GM13976 (cell line): ENCODE measurements around the gene ZZZ3.
"Not testable (repeated sequence)": the region's sequence is repeated elsewhere in the genome, so short reads cannot be mapped to it uniquely, and the experiment has no call there.

Experiments used
- DNase-seq: peaks from one replicate; pipeline ENCODE4 v3.0.0; 2012; ENCODE audit warnings: low spot score
- in situ Hi-C: fragments of 300-500 bp; cut with MboI; formaldehyde crosslinking; loops from one replicate; pipeline ENCODE4 v1.12.0; 2022; ENCODE audit warnings: low sequenced_read_pairs, mixed read lengths, inconsistent platforms; ENCODE audit not compliant: unreplicated experiment
- TF ChIP-seq, protein P1 (sequence below): IDR thresholded peaks from 2 replicates; pipeline ENCODE4 v1.5.1; 2012; ENCODE audit warnings: borderline replicate concordance, mild to moderate bottlenecking; ENCODE audit not compliant: insufficient read depth; ENCODE audit errors: extremely low read depth, missing control alignments, control extremely low read depth

Gene ZZZ3

DNA sequence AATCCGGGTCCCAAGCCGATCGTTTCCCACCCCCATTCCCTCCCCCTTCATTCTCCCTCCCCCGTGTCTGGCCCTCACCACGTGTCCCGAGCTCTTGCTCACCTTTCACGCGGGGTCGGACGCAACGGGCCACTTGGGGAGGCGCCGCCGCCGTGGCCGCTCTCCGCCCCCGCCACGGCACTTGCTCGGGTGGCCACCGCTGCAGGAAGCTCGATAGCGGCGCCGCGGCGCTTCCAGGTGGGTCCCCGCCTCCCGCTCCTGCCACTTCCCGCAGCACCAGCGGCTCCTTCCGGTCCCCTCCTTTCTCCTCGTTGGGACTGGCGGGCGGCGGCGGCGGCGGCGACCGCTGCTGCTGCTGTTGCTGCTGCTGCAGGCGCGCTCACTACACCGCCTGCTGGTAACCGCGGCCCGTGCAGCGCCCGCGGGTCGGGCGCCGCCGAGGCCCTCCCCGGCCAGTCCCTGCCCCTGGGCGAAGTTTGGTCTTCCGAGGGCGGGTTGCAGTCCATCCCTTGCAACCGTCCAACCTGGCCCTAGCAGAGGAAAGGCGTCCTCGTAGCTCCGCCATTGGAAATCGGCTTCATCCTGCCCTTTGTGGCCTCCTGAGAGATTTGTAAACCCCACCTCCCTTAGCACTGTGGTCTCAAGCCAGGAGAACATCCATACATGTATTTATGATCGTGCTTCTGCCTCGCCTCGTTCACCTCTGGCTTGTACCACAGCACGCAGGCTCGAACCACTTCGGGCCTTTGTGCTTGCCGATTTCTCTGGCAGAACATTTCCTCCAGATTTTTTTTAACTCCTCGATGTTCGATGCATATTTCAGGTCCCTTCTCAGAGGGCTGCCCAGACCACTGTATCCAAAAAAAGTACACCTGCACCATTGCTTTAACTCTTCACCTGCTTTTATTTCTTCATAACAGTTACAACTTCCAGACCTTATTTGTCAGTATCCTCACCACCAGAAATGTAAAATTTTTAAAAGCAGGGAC lies 996 bp upstream of the ZZZ3 start:
- peak; percentile 90 for DNase-seq
- in situ Hi-C loops = loop anchor here (25.0 kb wide), 1 partner anchor 429 kb away; no protein-coding TSS in a partner anchor
- TF ChIP-seq, protein P1, sequence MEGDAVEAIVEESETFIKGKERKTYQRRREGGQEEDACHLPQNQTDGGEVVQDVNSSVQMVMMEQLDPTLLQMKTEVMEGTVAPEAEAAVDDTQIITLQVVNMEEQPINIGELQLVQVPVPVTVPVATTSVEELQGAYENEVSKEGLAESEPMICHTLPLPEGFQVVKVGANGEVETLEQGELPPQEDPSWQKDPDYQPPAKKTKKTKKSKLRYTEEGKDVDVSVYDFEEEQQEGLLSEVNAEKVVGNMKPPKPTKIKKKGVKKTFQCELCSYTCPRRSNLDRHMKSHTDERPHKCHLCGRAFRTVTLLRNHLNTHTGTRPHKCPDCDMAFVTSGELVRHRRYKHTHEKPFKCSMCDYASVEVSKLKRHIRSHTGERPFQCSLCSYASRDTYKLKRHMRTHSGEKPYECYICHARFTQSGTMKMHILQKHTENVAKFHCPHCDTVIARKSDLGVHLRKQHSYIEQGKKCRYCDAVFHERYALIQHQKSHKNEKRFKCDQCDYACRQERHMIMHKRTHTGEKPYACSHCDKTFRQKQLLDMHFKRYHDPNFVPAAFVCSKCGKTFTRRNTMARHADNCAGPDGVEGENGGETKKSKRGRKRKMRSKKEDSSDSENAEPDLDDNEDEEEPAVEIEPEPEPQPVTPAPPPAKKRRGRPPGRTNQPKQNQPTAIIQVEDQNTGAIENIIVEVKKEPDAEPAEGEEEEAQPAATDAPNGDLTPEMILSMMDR = peak; percentile 88

- TF ChIP-seq, protein P1 = no peak
- in situ Hi-C loops = loop anchor here (25.0 kb wide), 1 partner anchor 432 kb away; no protein-coding TSS in a partner anchor
- no peak for DNase-seq
Observed at GRCh38 chr1:77680173-77680572, 2.3 kb downstream of the ZZZ3 start.

DNA sequence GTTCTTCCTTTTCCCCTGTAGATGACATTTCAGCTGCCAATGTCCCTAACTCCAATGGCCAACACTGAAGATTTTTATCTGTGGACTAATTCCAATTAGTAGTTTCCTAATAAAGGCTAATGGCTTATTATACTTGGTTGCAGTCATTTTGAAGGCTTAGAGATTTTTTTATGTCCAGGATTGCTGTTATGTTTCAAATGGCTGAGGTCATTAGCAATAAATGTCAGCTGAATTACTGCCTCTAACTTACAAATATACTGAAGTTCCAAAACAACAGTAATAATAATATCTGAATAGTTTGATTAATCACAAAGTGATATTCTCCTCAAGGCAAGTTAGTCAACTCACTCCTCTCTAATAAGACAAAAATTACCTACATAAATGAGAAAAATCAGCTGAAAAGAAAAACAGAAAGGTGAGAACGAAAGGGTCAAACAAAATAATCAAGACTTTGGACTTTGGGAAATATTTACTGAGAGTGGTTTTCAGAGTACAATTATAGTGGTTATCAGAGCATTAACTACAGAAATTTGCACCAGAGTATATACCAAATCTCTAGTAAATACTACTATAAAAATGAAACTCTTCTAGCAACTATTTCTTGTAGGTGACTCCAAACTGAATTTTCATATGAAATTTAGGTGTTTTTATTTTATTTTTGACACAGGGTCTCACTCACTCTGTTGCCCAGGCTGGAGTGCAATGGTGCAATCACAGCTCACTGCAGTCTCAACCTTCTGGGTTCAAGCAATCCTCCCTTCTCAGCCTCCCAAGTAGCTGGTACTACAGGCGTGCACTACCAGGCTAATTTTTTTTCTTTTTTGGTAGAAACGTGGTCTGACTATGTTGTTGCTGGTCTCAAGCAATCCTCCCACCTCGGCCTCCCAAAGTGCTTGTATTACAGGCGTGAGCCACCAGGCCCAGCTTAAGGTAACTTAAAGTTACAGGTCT lies 3.5 kb downstream of the ZZZ3 start:
- in situ Hi-C loops = loop anchor here (25.0 kb wide), 1 partner anchor 433 kb away; no protein-coding TSS in a partner anchor

GRCh38 chr1:77674807-77675206 lies 7.7 kb downstream of the ZZZ3 start:
- DNase-seq = not testable (repeated sequence)
- in situ Hi-C loops = loop anchor here (25.0 kb wide), 1 partner anchor 437 kb away; no protein-coding TSS in a partner anchor

More for the DNA sequence above, 3.5 kb downstream of the ZZZ3 start:
- TF ChIP-seq, protein P1 = no peak
- no peak for DNase-seq

DNA sequence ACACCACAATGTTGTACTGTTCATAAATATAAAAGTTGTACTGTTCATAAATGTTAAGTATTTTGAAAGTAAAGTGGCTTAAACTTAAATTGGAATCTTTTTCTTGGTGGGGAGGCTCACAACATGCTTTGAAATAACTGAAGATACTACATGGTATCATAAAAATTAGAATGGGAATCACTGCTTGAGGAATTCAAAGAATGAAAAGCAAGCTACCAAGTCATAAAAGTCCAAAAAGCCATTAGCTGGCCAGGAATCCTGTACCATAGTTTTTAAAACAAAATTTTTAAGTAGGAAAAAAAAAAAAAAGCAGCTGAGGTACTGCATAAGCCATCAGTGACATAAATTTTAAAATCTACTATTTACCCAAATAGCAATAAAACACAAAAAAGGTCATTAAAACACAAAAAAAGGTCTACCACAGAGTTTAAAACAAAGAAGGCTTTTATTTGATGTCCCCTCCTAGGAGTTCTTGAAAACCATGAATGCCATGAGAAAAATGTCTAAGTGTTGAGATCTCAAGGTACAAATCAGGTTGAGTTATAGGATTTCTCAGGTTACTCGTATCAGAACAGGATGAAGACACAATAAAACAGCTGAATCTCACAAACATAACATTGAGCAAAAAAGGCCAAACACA lies 8.6 kb downstream of the ZZZ3 start:
- in situ Hi-C loops = no loop called here

DNA sequence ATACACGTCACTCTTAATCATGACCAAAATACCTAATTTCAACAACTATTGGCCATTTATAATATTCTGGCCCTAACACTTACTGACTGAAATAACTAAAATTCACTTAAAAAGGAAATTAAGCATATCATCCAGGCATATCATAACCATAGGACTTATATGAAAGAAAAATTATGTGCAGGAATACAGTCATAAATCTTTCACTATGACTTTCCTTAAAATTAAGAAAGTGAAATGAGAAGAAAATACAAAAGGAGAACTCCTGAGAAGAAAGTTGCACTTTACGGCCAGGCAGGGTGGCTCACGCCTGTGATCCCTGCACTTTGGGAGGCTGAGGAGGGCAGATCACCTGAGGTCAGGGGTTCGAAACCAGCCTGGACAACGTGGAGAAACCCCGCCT lies 9.4 kb downstream of the ZZZ3 start:
- DNase-seq = no peak
- TF ChIP-seq, protein P1 = no peak
- in situ Hi-C loops = no loop called here

More for the DNA sequence above, 8.6 kb downstream of the ZZZ3 start:
- DNase-seq = no peak
- TF ChIP-seq, protein P1 = no peak
